ENCODE results near the gene PLEKHG5.
"Not testable (repeated sequence)": the region's sequence is repeated elsewhere in the genome, so short reads cannot be mapped to it uniquely, and the experiment has no call there.

The PLEKHG5 gene

GRCh38 chr1:6461538-6462411, 29.7 kb downstream of the PLEKHG5 start:
- no peak for DNase-seq

- no peak for DNase-seq
Measured at GRCh38 chr1:6461051-6461530, 30.4 kb downstream of the PLEKHG5 start.

- no peak for DNase-seq
Measured at GRCh38 chr1:6460301-6461050, 31.0 kb downstream of the PLEKHG5 start.

DNA sequence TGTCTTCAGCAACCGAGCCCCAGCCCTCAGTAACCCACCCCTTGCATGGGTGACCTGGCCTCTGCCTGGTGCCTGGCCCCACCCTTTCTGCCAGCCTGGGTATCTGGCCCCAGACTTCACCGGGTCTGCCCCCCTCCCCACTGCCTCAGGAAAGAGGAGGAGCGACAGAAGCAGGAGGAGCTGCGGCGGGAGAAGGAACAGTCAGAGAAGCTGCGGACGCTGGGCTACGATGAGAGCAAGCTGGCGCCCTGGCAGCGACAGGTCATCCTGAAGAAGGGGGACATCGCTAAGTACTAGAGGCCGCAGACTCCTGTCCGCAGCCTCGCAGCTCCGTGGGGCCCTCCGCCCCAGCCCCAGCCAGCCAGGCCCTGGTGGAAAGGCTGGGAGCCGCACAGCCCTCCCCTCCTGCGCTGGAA, 31.6 kb downstream of the PLEKHG5 start:
- DNase-seq, result no peak

GRCh38 chr1:6456800-6457466, 34.5 kb downstream of the PLEKHG5 start:
- no peak for DNase-seq

DNA sequence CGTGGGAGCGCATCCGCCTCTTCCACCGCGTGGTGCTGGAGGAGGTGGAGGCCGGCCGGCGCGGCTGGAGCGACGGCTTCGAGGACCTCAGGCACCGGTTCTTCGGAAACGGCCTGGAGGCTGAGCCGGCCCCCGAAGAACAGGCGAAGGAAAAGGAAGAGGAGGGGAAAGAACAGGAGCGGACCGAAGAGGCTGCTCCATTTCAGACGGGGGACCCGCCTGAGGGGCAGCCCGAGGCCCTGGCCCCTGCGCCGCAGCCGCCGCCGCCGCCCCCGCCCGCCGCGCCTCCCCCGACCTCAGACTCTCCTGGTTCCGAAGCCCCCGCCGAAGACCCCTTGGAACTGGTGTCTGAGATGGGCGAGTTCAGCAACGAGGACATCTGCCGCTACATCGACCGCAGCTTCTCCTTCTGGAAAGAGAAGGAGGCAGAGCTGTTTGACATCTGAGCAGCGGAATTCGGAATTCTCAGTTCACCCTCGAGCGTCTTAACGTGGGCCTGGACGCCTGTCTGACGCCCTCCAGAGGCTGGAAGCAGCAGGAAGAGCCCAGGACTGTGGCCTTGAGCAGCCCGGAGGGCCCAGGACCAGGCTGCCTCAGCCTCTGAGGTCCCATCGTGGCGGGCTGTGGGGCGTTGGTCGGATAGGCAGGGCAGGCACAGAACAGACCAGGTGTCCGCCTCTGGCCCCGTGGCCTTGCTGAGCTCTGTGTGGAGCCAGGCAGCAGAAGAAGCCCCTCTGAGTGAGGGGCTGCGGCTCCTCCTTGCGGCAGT, 35.5 kb downstream of the PLEKHG5 start:
- not testable (repeated sequence) for DNase-seq

GRCh38 chr1:6454856-6455751, 36.4 kb downstream of the PLEKHG5 start:
- DNase-seq, result no peak

- not testable (repeated sequence) for DNase-seq
Measured at GRCh38 chr1:6453895-6454855, 37.3 kb downstream of the PLEKHG5 start.

GRCh38 chr1:6450943-6451373, 40.5 kb downstream of the PLEKHG5 start:
- DNase-seq, result no peak

- not testable (repeated sequence) for DNase-seq
Measured at GRCh38 chr1:6450486-6450885, 41.0 kb downstream of the PLEKHG5 start.

DNA sequence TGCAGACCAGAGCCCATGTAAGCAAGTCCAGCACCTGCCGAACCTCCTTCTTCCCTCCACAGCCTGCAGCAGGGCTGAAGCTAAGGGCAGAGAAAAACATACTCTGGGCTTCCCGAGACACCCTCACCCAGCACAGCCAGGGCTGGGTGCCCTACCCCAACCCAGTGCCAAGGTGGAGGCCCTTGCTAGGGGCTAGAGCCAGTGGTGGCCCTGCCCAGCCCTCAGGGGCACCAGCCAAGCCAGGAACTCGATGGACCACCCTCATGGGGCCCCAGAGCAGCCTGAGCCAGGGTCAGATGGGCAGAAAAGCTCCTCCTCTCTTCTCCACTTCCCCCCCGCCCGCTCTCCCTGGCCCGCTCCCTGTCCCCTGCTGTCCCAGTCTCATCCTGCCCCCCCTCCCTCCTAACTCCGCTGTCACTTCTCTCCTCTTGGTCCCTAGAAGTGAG, 41.4 kb downstream of the PLEKHG5 start:
- no peak for DNase-seq

- DNase-seq, result peak; percentile 15
Measured at GRCh38 chr1:6448749-6449631, 42.5 kb downstream of the PLEKHG5 start.

GRCh38 chr1:6447818-6448748, 43.4 kb downstream of the PLEKHG5 start:
- DNase-seq, result peak; percentile 77

DNA sequence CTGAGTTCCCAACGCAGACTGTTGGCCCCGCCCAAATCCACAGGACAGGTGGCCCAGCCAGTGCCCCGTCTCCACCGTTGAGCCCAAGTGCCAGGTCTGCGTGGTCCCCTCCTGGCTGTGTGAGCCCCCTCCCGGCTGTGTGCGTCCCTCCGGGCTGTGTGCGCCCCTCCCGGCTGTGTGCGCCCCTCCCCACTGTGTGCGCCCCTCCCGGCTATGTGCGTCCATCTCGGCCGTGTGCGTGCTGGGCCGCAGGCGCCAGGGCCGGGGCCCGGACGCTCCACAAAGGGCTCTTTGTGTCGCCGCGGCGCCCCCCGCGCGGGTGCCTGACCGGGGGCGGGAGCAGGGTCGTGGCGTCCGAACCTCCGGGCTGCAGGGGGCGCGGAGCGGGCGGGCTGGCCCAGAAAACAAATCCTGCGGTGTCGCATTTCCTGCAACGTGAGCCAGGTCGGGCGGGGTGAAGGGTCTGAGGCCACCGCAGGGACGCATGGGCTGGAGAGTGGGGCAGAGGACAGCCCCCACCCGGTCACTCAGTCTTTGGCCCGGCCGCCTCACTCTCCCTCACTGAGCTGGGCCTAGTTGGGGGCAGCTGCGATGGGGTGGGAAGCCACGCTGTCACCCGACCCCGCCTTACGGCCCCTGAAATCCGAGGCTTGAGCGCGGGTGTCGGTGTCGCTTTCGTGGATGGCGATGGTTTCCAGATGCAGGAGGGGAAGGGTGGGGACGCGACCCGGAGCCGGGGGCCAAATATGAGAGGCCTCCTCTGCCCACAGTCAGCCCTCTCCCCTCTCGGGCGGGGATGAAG, 44.2 kb downstream of the PLEKHG5 start:
- DNase-seq, result peak; percentile 17

- DNase-seq, result no peak
Measured at GRCh38 chr1:6446665-6447015, 44.8 kb downstream of the PLEKHG5 start.

DNA sequence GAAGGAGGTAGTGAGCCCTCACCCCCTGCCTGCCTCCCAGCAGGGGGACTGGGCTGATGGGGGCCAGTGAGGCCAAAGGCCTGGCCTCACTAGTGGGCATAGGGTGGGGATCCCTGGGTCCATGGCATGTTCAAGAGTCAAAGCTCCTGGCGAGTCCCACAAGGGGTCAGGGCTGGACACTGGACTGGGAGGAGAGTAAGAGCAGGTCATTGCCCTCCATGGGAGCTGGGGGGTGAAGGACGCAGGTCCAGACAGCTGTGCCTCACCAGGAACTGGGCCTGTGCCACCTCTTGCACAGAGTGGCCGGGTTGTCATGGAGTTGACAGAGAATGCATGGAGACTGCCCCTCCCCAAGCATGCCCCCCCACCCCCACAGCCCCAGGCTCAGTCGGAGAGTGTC, 45.5 kb downstream of the PLEKHG5 start:
- DNase-seq, result not testable (repeated sequence)

All from NCI-H1436 (cell line).